ENCODE data around the gene ARSD.
"Not testable (repeated sequence)": the region's sequence is repeated elsewhere in the genome, so short reads cannot be mapped to it uniquely, and the experiment has no call there.

Gene ARSD

DNA sequence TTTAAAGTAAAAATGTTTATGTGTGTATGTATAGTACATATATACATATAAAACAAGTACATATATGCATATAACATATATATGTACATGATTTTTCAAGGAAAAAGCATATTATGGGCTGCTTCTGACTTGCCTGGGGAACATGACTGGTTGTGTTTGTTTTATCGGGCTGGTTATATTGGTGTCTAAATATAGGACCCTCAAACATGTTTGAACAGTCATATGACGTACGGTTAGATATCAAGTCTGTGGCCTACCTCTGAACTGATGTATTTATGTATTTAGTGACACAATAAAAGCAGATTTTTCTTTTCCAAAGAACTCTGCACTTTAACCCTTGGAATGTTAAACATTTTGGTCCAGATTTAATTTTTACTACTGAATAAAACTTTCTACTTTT, 37.9 kb upstream of the ARSD start:
- TF ChIP-seq ZFX (IDR thresholded peaks at IDR 0.05; ENCODE audit: borderline replicate concordance) (no peak), CTCF (IDR thresholded peaks at IDR 0.05) (no peak)

DNA sequence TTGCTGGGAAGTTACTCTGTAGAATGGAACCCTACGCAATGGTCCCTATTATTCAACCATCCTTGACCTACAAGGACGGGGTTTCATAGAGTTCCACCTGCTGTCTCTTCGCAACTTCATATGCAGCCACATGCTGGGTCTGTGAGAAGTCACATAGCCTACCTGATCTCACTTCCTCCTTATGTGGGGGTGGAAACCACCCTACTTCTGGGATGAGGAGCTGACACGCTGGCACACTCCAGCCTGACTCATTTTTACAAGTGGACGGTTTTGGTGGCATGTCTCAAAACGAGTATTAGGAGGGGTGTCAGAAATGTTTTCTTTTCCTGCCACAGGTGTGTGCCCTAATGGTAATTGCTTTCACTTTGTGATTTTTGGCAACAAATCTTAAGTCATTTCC, 36.8 kb upstream of the ARSD start:
- TF ChIP-seq ZFX (IDR thresholded peaks at IDR 0.05; ENCODE audit: borderline replicate concordance), result no peak
- TF ChIP-seq CTCF (IDR thresholded peaks at IDR 0.05), result no peak
- H3K27ac ChIP-seq, result no peak overlapping the region

More for the DNA sequence above, 37.9 kb upstream of the ARSD start:
- no peak overlapping the region for H3K27ac ChIP-seq

DNA sequence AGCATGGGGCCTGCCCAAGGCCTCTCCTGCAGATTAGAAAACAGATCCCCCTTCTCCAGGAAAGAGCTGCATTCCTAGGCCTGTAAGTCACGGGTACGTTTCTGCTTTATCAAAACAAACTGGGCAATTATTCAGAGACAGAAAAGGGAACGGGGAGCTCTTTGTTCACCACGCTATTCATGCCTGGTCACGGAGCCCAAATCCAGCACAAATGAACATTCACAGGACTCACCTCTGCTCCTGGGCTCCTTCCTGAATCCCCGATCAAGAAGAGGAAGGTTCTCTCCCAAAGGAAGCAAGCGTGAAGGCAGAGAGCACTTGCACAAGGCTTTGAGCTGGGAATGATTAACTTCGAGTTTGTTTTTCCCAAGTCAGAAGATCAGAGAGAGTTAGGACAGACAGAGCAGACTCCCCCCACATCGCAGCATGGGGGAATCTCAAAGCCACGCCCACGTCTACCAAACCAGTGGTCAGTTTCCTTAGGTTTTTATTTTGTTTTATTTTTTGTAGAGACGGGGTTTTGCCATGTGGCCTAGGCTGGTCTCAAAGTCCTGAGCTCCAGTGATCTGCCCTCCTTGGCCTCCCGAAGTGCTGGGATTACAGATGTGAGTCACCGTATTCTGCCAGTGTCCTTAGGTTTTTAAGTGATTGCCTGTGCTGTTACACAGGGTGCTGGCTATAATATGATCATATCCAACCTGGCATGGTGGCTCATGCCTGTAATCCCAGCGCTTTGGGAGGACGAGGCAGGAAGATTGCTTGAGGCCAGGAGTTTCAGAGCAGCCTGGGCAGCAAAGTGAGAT, 35.1 kb upstream of the ARSD start:
- H3K27ac ChIP-seq, result not testable (repeated sequence)

GRCh38 chrX:2963449-2963848, 34.3 kb upstream of the ARSD start:
- H3K27ac ChIP-seq, result not testable (repeated sequence)

DNA sequence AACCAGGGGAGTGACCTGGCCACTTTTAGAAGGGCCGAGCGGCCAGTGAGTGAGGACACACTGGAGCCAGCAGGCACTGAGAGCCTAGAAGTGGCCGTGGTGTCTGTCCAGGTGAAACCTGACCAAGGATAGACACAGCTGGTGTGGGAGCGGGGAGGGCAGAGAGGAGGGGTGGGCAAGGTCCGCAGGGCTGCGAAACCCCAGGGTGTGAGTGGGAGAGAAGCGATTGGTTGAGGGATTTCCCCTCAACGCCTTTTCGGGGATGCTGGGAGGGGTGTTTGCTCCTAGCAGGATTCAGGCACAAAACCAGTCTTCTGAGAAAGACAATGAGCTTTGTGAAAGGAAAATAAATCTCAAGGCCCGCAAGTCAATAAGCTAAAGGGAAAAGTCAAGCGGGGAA, 33.2 kb upstream of the ARSD start:
- no peak overlapping the region for H3K27ac ChIP-seq
- TF ChIP-seq CTCF (IDR thresholded peaks at IDR 0.05), result no peak
- no peak for TF ChIP-seq ZFX (IDR thresholded peaks at IDR 0.05; ENCODE audit: borderline replicate concordance)

DNA sequence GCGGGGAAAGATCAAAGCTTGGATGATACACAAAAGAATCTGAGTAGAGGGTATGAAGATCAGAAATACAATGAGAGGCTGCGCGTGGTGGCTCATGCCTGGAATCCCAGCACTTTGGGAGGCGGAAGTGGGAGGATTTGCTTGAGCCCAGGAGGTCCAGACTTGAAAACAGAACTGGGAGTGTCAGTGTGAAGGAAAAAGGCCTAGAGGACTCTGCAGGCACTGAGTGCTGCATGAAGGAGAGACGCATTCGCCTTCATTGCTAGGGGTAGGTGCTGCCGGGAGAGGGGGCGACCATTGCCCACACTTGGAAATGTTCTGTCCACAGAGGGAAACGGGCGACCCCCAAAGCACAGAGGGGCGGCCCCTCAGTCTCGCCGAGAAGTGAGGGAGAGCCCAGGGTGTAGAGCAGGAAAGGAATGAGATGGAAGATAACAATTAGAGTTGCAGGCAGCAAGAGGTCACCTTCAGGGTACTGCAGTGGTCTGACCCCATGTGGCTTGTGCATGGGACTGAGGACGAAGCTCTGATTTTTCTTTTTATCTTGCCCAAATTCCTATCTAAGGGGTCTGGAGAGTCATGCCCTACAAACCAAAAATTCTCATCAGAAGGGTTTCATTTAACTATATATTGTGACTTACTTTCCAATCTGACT, 31.8 kb upstream of the ARSD start:
- TF ChIP-seq CTCF (IDR thresholded peaks at IDR 0.05) (no peak), ZFX (IDR thresholded peaks at IDR 0.05; ENCODE audit: borderline replicate concordance) (no peak)
- no peak overlapping the region for H3K27ac ChIP-seq

DNA sequence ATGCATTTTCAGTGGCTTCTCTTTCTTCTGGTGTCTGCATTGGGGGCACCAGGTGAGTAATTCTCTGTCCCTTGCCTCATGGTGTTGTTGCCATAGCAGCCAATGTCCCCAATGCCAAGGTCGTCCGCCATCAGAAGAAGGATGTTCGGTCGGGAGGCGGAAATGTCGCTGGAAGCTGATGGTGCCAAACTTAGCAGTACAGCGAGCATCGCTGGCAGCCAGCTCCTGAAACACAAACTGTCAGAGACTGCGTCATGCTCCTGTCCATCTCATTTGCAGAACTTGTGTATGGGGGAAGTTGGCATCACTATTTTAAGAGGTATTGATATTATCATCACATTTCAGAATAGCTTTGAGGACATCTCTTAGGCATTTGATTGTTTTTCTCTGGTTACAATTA, 29.1 kb upstream of the ARSD start:
- TF ChIP-seq ZFX (IDR thresholded peaks at IDR 0.05; ENCODE audit: borderline replicate concordance) (no peak), CTCF (IDR thresholded peaks at IDR 0.05) (no peak)
- no peak overlapping the region for H3K27ac ChIP-seq

DNA sequence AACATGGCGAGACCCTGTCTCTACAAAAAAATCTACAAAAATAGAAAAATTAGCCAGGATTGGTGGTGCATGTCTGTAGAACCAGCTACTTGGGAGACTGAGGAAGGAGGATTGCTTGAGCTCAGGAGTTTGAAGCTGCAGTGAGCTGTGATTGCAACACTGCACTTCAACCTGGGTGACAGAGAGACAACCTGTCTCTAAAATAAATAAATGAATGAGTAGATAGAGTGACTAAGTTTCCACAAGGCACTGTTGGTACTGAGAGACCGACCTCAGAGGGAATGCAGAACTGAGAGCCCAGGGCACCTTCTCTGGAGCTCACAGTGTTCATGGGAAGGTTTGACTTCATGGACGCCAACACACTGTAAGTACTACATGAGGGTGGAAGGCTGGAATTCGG, 26.7 kb upstream of the ARSD start:
- no peak overlapping the region for H3K27ac ChIP-seq
- TF ChIP-seq ZFX (IDR thresholded peaks at IDR 0.05; ENCODE audit: borderline replicate concordance) (no peak), CTCF (IDR thresholded peaks at IDR 0.05) (no peak)

Measured in 22Rv1 (cell line).